Endothelial cell of umbilical vein (primary cell): ENCODE results near the gene ITPKB. TPM values are rescaled to one million over a fixed set of nuclear protein-coding genes. Genes with fewer than 3 reads are reported as not detected.

Experiments used
- BruUV-seq: library from RNA; stranded (reverse); fragments of 400-500 nt; replicated peaks from 2 replicates; lab custom pipeline; 2021; lab: Mats Ljungman, UMichigan
- CTCF ChIA-PET: fragments of 300-600, 350-600 bp; sonication (Branson Sonifier 250); formaldehyde crosslinking; loops from one replicate; lab custom pipeline; 2021; ENCODE audit warnings: antibody characterized with exemption, inconsistent platforms; lab: Charles Lee
- POLR2A ChIA-PET: fragments of 300-600, 350-600 bp; sonication (Branson Sonifier 250); formaldehyde crosslinking; loops from one replicate; lab custom pipeline; 2021; ENCODE audit warnings: antibody characterized with exemption, inconsistent platforms; lab: Charles Lee
- DNase-seq: peaks from one replicate; pipeline ENCODE4 v3.0.0-alpha.2; 2011; ENCODE audit warnings: low read depth, low spot score
- FAIRE-seq: peaks from 2 replicates; lab custom pipeline; 2011; peaks lifted over from hg19 to GRCh38; lab: Jason Lieb, UNC
- H2AFZ ChIP-seq: 2 replicates; pipeline ENCODE4 v1.6.0; 2012; ENCODE audit warnings: low read depth, low read length, control low read depth, inconsistent platforms
- H3K27ac ChIP-seq: 2 replicates; pipeline ENCODE4 v1.5.1; 2011; ENCODE audit warnings: low read depth, mild to moderate bottlenecking, control low read depth, low read length, moderate library complexity; ENCODE audit not compliant: insufficient read depth
- H3K27me3 ChIP-seq, 2 experiments: 2 replicates each; pipeline versions ENCODE4 v1.6.0 to v1.6.1; 2011; ENCODE audit warnings: low read length in 2 of 2, mixed read lengths in 1 of 2; ENCODE audit not compliant: control insufficient read depth in 2 of 2, insufficient read depth in 2 of 2
- H3K36me3 ChIP-seq, 2 experiments: 2 replicates in 1 of 2; 3 replicates in 1 of 2; pipeline ENCODE4 v1.5.1; 2011; ENCODE audit warnings: low read length in 2 of 2, mild to moderate bottlenecking in 1 of 2, moderate library complexity in 1 of 2; ENCODE audit not compliant: control insufficient read depth in 2 of 2, insufficient read depth in 2 of 2; ENCODE audit errors: extremely low read depth in 1 of 2
- H3K4me1 ChIP-seq: 3 replicates; pipeline ENCODE4 v1.5.1; 2011; ENCODE audit warnings: mild to moderate bottlenecking, low read length; ENCODE audit not compliant: control insufficient read depth, insufficient read depth; ENCODE audit errors: extremely low read depth
- H3K4me2 ChIP-seq: 2 replicates; pipeline ENCODE4 v1.6.1; 2011; ENCODE audit warnings: low read length, control low read depth, mixed read lengths; ENCODE audit not compliant: insufficient read depth
- H3K4me3 ChIP-seq, 3 experiments: fragments of 200-600 bp in 1 of 3; sonication (generic), shearing (Covaris generic) in 1 of 3; replicated peaks in 1 of 3; 2 replicates each; pipeline ENCODE4 v1.5.1; 2011 to 2016; ENCODE audit warnings: control low read depth in 3 of 3, low read length in 3 of 3, mild to moderate bottlenecking in 2 of 3, inconsistent platforms in 1 of 3, low read depth in 1 of 3, moderate library complexity in 1 of 3; ENCODE audit not compliant: insufficient read depth in 1 of 3
- H3K79me2 ChIP-seq: 2 replicates; pipeline ENCODE4 v1.6.0; 2012; ENCODE audit warnings: low read length, inconsistent platforms; ENCODE audit not compliant: control insufficient read depth, insufficient read depth
- H3K9ac ChIP-seq: replicated peaks from 2 replicates; pipeline ENCODE3; 2011; ENCODE audit warnings: low read length, control low read depth; ENCODE audit not compliant: insufficient read depth; ENCODE audit errors: extremely low read depth
- H3K9me1 ChIP-seq: replicated peaks from 3 replicates; pipeline ENCODE4 v1.6.0; 2011; ENCODE audit warnings: mild to moderate bottlenecking, low read length; ENCODE audit not compliant: control insufficient read depth, insufficient read depth; ENCODE audit errors: extremely low read depth
- H3K9me3 ChIP-seq: replicated peaks from 2 replicates; pipeline ENCODE4 v1.5.1; 2012; ENCODE audit warnings: low read length, inconsistent platforms; ENCODE audit not compliant: control insufficient read depth, insufficient read depth
- H4K20me1 ChIP-seq: replicated peaks from 2 replicates; pipeline ENCODE3; 2011; ENCODE audit warnings: mild to moderate bottlenecking, low read length; ENCODE audit not compliant: control insufficient read depth, insufficient read depth; ENCODE audit errors: extremely low read depth
- EZH2 ChIP-seq: IDR thresholded peaks from 2 replicates; pipeline ENCODE4 v1.6.1; 2012; ENCODE audit warnings: borderline replicate concordance, low read depth, mild to moderate bottlenecking, moderate library complexity, low read length, inconsistent platforms; ENCODE audit not compliant: severe bottlenecking
- FOS ChIP-seq: IDR thresholded peaks from 2 replicates; pipeline ENCODE4 v1.6.1; 2011; ENCODE audit warnings: mild to moderate bottlenecking, low read length, moderate library complexity, borderline replicate concordance; ENCODE audit not compliant: insufficient read depth
- GATA2 ChIP-seq: IDR thresholded peaks from 2 replicates; pipeline ENCODE4 v1.7.0; 2011; ENCODE audit warnings: low read depth, mild to moderate bottlenecking, moderate library complexity, mixed read lengths, low read length; ENCODE audit not compliant: insufficient read length, insufficient read depth
- JUN ChIP-seq: IDR thresholded peaks from 2 replicates; pipeline ENCODE4 v1.6.1; 2011; ENCODE audit warnings: borderline replicate concordance, low read depth; ENCODE audit not compliant: insufficient read length, insufficient read depth
- MYC ChIP-seq: IDR thresholded peaks from one replicate; pipeline ENCODE4 v1.6.1; 2011; ENCODE audit warnings: mild to moderate bottlenecking, low read depth, low read length
- dilution Hi-C: fragments of 300-500 bp; cut with MboI; formaldehyde crosslinking; loops from one replicate; pipeline ENCODE4 v1.15.0; 2019; ENCODE audit warnings: low sequenced_read_pairs; ENCODE audit not compliant: extremely low pct_ligation_motif_present
- intact Hi-C: fragments of 100-400 bp; cut with micrococcal nuclease; formaldehyde crosslinking; loops from one replicate; pipeline ENCODE4 v1.10.0; 2022
- polyA plus RNA-seq, 4 experiments: library from polyadenylated mRNA; depleted of rRNA in 3 of 4; stranded (reverse) in 3 of 4; unstranded in 1 of 4; fragments of >200 nt; gene quantifications; 2 replicates each; pipeline versions ENCODE4 v1.2.1 to v1.2.3, GENCODE V29; 2011 to 2012; ENCODE audit warnings: missing spikeins in 1 of 4
- total RNA-seq: library from RNA; stranded (reverse); gene quantifications from 2 replicates; pipeline ENCODE4 v1.2.3, GENCODE V29; 2021
- TF ChIP-seq, protein P1 (sequence below), 2 donors: IDR thresholded peaks; 1 replicate in 1 of 2; 2 replicates in 1 of 2; pipeline ENCODE4 v1.5.1; 2011; ENCODE audit warnings: low read length in 2 of 2, mild to moderate bottlenecking in 2 of 2, moderate library complexity in 2 of 2, control low read depth in 1 of 2, inconsistent platforms in 1 of 2, low read depth in 1 of 2; ENCODE audit not compliant: insufficient read depth in 1 of 2; ENCODE audit errors: extremely low read depth in 1 of 2

ITPKB gene
- total and polyA plus RNA-seq, 2 donors (not counting 3 experiments of a cell fraction or from before 2014, with no cell fraction given) = 7.7 to 34.8 TPM

- DNase-seq = no peak
- Histone ChIP-seq H3K4me3 (no peak overlapping the region), H3K4me1 (no peaks in the 10 kb centered on the region), H4K20me1 (no peaks in the 10 kb centered on the region), H3K27me3 (no peaks in the 10 kb centered on the region), H3K9me3 (no peaks in the 10 kb centered on the region), H3K9me1 (no peaks in the 10 kb centered on the region), H2AFZ (no peak overlapping the region), H3K9ac (no peak overlapping the region), H3K4me2 (no peak overlapping the region), H3K27ac (no peak overlapping the region), H3K36me3 (no peaks in the 10 kb centered on the region), H3K79me2 (no peaks in the 10 kb centered on the region)
- dilution Hi-C loops = no loop called here
- no peak for TF ChIP-seq JUN
- TF ChIP-seq FOS = no peak
- TF ChIP-seq, protein P1, sequence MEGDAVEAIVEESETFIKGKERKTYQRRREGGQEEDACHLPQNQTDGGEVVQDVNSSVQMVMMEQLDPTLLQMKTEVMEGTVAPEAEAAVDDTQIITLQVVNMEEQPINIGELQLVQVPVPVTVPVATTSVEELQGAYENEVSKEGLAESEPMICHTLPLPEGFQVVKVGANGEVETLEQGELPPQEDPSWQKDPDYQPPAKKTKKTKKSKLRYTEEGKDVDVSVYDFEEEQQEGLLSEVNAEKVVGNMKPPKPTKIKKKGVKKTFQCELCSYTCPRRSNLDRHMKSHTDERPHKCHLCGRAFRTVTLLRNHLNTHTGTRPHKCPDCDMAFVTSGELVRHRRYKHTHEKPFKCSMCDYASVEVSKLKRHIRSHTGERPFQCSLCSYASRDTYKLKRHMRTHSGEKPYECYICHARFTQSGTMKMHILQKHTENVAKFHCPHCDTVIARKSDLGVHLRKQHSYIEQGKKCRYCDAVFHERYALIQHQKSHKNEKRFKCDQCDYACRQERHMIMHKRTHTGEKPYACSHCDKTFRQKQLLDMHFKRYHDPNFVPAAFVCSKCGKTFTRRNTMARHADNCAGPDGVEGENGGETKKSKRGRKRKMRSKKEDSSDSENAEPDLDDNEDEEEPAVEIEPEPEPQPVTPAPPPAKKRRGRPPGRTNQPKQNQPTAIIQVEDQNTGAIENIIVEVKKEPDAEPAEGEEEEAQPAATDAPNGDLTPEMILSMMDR (IDR thresholded peaks at IDR 0.05; ENCODE audit: extremely low read depth in 1 of 2, insufficient read depth in 1 of 2, low read depth in 1 of 2, low read length in 2 of 2) = no peak
- TF ChIP-seq EZH2 = no peak
- no peak for TF ChIP-seq MYC
- no peak for TF ChIP-seq GATA2
- ChIA-PET POLR2A (no interaction called here), CTCF (interaction anchor here (0.6 to 1.9 kb wide), 3 partner anchors 58 to 328 kb away, joined by 3 to 8 read pairs (median 4); partner anchors contain the start of gene STUM)
- no peak for FAIRE-seq
- no TSS peak for BruUV-seq
- intact Hi-C loops = no loop called here
Measured at GRCh38 chr1:226607268-226607660, 131.8 kb downstream of the ITPKB start.
